Stimulated activated CD4-positive, alpha-beta T cell treated with anti-CD3 and anti-CD28 coated beads, TNF-alpha, amount 100 ng/mL, for 48 hours (primary cell): ENCODE data around the gene CTSF.
"Not testable (repeated sequence)": the region's sequence is repeated elsewhere in the genome, so short reads cannot be mapped to it uniquely, and the experiment has no call there.

ENCODE experiments used
- DNase-seq, 3 donors: peaks; one replicate each; pipeline ENCODE4 v3.0.0-alpha.2; 2020; ENCODE audit warnings: low read depth in 3 of 3

Gene CTSF

GRCh38 chr11:66559142-66559865, 9.1 kb downstream of the CTSF start:
- peak in 1 of 3 donors; percentile 11 for DNase-seq

- no peak for DNase-seq
Measured at GRCh38 chr11:66557733-66558326, 10.6 kb downstream of the CTSF start.

GRCh38 chr11:66556086-66556485, 12.3 kb downstream of the CTSF start:
- no peak for DNase-seq

GRCh38 chr11:66555416-66555815, 13.0 kb downstream of the CTSF start:
- no peak for DNase-seq

GRCh38 chr11:66554602-66555001, 13.8 kb downstream of the CTSF start:
- DNase-seq, result no peak

GRCh38 chr11:66550887-66551286, 17.5 kb downstream of the CTSF start:
- no peak for DNase-seq

- DNase-seq, result no peak
Measured at GRCh38 chr11:66549696-66550095, 18.7 kb downstream of the CTSF start.

GRCh38 chr11:66548774-66549630, 19.4 kb downstream of the CTSF start:
- DNase-seq, result no peak

GRCh38 chr11:66548041-66548440, 20.4 kb downstream of the CTSF start:
- DNase-seq, result no peak

GRCh38 chr11:66547662-66548009, 20.8 kb downstream of the CTSF start:
- DNase-seq, result no peak

- DNase-seq, result no peak
Measured at GRCh38 chr11:66546966-66547661, 21.3 kb downstream of the CTSF start.

- no peak for DNase-seq
Measured at GRCh38 chr11:66546368-66546965, 21.9 kb downstream of the CTSF start, which contains the start of gene ACTN3. Gene ACTN3, plus strand, starts transcription at chr11:66546903. Its CDS starts 35 bp downstream, at chr11:66546938.

GRCh38 chr11:66545701-66546367, 22.6 kb downstream of the CTSF start, which contains the start of gene ZDHHC24:
Gene ZDHHC24, minus strand, starts transcription at chr11:66546048. Its CDS starts 45 bp downstream, at chr11:66546003.
- peak; percentile 86 to 90 (median 87) for DNase-seq

GRCh38 chr11:66544952-66545351, 23.5 kb downstream of the CTSF start:
- not testable (repeated sequence) for DNase-seq

- peak in 1 of 3 donors; percentile 17 for DNase-seq
Measured at GRCh38 chr11:66543263-66544107, 24.9 kb downstream of the CTSF start.

GRCh38 chr11:66542362-66542761, 26.0 kb downstream of the CTSF start:
- no peak for DNase-seq

GRCh38 chr11:66541892-66542291, 26.5 kb downstream of the CTSF start:
- DNase-seq, result no peak

- DNase-seq, result not testable (repeated sequence)
Measured at GRCh38 chr11:66540598-66540997, 27.8 kb downstream of the CTSF start.

- no peak for DNase-seq
Measured at GRCh38 chr11:66539870-66540213, 28.6 kb downstream of the CTSF start.
